Measurements from ENCODE around the gene CDH24. TPM values are rescaled to one million over a fixed set of nuclear protein-coding genes. Genes with fewer than 3 reads are reported as not detected.

The CDH24 gene
- total and polyA plus RNA-seq, 2 of the 13 experiments (the other 11 are each of a cell fraction or from before 2014, with no cell fraction given) = 0.69 to 0.99 TPM

- TF ChIP-seq ZNF180 (CRISPR knock-in tag; IDR thresholded peaks at IDR 0.05; ENCODE audit: borderline replicate concordance, low read depth) (peak; percentile 93; the same call in 1 of the 2 replicates), PAWR (CRISPR knock-in tag; IDR thresholded peaks at IDR 0.05; ENCODE audit: borderline replicate concordance) (peak; percentile 99; the same call in 1 of the 2 replicates), ZNF101 (CRISPR knock-in tag; IDR thresholded peaks at IDR 0.05; ENCODE audit: borderline replicate concordance, low read depth) (peak; percentile 23; the same call in 1 of the 2 replicates), ZNF562 (CRISPR knock-in tag; IDR thresholded peaks at IDR 0.05; ENCODE audit: borderline replicate concordance) (peak; percentile 90; the same call in 1 of the 2 replicates), KDM5A (IDR thresholded peaks at IDR 0.05; ENCODE audit: borderline replicate concordance, low read length) (peak; percentile 72; the same call in 1 of the 2 replicates), ZBTB4 (CRISPR knock-in tag; IDR thresholded peaks at IDR 0.05; ENCODE audit: borderline replicate concordance) (peak; percentile 99; the same call in 1 of the 2 replicates), ZBTB7A (CRISPR knock-in tag; IDR thresholded peaks at IDR 0.05) (peak; percentile 88), ZBTB46 (CRISPR knock-in tag; IDR thresholded peaks at IDR 0.05; ENCODE audit: borderline replicate concordance) (no peak; the same call in 1 of the 2 replicates), PCBP1 (IDR thresholded peaks at IDR 0.05; ENCODE audit: borderline replicate concordance, low read depth, low read length) (peak; percentile 97), KDM3A (CRISPR knock-in tag; IDR thresholded peaks at IDR 0.05; ENCODE audit: low read depth) (peak; percentile 100), NONO (IDR thresholded peaks at IDR 0.05) (no peak), NONO (CRISPR knock-in tag; conservative IDR thresholded peaks at IDR 0.05) (peak; percentile 99), ZNF441 (CRISPR knock-in tag; IDR thresholded peaks at IDR 0.05; ENCODE audit: borderline replicate concordance) (peak; percentile 96), FOXA1 (IDR thresholded peaks at IDR 0.05) (no peak), FOXA1 (CRISPR knock-in tag; IDR thresholded peaks at IDR 0.05) (peak; percentile 76; the same call in 1 of the 2 replicates), KDM2A (CRISPR knock-in tag; IDR thresholded peaks at IDR 0.05; ENCODE audit: borderline replicate concordance, low read depth) (peak; percentile 100), MNT (IDR thresholded peaks at IDR 0.05) (peak; percentile 71), RORA (CRISPR knock-in tag; IDR thresholded peaks at IDR 0.05) (no peak), ZNF205 (CRISPR knock-in tag; IDR thresholded peaks at IDR 0.05) (peak; percentile 98), ZNF746 (CRISPR knock-in tag; IDR thresholded peaks at IDR 0.05) (peak; percentile 97), FOXM1 (CRISPR knock-in tag; IDR thresholded peaks at IDR 0.05) (peak; percentile 94), ADNP (CRISPR knock-in tag; IDR thresholded peaks at IDR 0.05) (peak; percentile 61; the same call in 1 of the 2 replicates), FOSL2 (CRISPR knock-in tag; IDR thresholded peaks at IDR 0.05) (peak; percentile 95), KLF11 (CRISPR knock-in tag; IDR thresholded peaks at IDR 0.05) (peak; percentile 98)
Observed at GRCh38 chr14:23006544-23007419, 50.5 kb downstream of the CDH24 start (continued).
